Measurements from ENCODE around the gene PRSS38.
"Not testable (repeated sequence)": the region's sequence is repeated elsewhere in the genome, so short reads cannot be mapped to it uniquely, and the experiment has no call there.

The PRSS38 gene

DNA sequence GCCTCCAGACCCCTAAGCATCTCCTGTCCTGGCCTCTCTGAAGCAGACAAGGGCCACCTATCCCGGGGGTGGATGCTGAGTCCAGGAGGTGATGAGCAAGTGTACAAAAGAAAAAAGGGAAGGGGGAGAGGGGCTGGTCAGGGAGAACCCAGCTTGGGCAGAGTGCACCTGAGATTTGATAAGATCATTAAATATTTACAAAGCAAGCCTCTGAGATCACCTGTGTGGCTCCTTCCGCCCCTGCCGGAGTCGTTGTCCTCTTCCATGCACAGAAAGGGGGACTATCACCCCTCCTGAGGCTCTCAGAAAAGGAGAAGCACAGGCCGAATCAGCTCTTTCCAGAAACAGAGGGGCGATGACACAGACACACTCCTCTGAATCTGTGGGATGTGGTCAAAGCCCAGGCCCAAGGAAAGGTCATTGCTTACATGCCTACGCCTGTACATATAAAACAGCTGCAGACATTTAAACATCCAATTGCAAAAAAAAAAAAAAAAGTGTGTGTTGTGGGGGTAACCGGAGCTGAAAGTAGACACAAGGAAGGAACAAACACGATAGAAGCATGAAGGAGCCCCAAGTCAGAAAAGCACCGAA, 30.9 kb downstream of the PRSS38 start:
- no peak for DNase-seq (ENCODE audit: low read depth in 1 of 2, low spot score in 1 of 2)
- no peak overlapping the region for H3K4me3 ChIP-seq (replicated peaks; ENCODE audit: insufficient read depth, low read length)
- TF ChIP-seq, protein P1, sequence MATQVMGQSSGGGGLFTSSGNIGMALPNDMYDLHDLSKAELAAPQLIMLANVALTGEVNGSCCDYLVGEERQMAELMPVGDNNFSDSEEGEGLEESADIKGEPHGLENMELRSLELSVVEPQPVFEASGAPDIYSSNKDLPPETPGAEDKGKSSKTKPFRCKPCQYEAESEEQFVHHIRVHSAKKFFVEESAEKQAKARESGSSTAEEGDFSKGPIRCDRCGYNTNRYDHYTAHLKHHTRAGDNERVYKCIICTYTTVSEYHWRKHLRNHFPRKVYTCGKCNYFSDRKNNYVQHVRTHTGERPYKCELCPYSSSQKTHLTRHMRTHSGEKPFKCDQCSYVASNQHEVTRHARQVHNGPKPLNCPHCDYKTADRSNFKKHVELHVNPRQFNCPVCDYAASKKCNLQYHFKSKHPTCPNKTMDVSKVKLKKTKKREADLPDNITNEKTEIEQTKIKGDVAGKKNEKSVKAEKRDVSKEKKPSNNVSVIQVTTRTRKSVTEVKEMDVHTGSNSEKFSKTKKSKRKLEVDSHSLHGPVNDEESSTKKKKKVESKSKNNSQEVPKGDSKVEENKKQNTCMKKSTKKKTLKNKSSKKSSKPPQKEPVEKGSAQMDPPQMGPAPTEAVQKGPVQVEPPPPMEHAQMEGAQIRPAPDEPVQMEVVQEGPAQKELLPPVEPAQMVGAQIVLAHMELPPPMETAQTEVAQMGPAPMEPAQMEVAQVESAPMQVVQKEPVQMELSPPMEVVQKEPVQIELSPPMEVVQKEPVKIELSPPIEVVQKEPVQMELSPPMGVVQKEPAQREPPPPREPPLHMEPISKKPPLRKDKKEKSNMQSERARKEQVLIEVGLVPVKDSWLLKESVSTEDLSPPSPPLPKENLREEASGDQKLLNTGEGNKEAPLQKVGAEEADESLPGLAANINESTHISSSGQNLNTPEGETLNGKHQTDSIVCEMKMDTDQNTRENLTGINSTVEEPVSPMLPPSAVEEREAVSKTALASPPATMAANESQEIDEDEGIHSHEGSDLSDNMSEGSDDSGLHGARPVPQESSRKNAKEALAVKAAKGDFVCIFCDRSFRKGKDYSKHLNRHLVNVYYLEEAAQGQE (IDR thresholded peaks at IDR 0.05; ENCODE audit: insufficient replicate concordance, low read depth), result no peak
- no peak for TF ChIP-seq GABPA (IDR thresholded peaks at IDR 0.05; ENCODE audit: low read depth)
- TF ChIP-seq POLR2AphosphoS5 (IDR thresholded peaks at IDR 0.05; ENCODE audit: low read depth), result no peak
- TF ChIP-seq, protein P2, sequence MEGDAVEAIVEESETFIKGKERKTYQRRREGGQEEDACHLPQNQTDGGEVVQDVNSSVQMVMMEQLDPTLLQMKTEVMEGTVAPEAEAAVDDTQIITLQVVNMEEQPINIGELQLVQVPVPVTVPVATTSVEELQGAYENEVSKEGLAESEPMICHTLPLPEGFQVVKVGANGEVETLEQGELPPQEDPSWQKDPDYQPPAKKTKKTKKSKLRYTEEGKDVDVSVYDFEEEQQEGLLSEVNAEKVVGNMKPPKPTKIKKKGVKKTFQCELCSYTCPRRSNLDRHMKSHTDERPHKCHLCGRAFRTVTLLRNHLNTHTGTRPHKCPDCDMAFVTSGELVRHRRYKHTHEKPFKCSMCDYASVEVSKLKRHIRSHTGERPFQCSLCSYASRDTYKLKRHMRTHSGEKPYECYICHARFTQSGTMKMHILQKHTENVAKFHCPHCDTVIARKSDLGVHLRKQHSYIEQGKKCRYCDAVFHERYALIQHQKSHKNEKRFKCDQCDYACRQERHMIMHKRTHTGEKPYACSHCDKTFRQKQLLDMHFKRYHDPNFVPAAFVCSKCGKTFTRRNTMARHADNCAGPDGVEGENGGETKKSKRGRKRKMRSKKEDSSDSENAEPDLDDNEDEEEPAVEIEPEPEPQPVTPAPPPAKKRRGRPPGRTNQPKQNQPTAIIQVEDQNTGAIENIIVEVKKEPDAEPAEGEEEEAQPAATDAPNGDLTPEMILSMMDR (IDR thresholded peaks at IDR 0.05; ENCODE audit: insufficient read depth, low read length), result no peak
- TF ChIP-seq SPI1 (IDR thresholded peaks at IDR 0.05; ENCODE audit: borderline replicate concordance, low read depth), result no peak
- H3K27ac ChIP-seq (replicated peaks), result no peak overlapping the region
- H3K27me3 ChIP-seq (ENCODE audit: insufficient read depth, poor library complexity, severe bottlenecking), result no peaks in the 10 kb centered on the region

DNA sequence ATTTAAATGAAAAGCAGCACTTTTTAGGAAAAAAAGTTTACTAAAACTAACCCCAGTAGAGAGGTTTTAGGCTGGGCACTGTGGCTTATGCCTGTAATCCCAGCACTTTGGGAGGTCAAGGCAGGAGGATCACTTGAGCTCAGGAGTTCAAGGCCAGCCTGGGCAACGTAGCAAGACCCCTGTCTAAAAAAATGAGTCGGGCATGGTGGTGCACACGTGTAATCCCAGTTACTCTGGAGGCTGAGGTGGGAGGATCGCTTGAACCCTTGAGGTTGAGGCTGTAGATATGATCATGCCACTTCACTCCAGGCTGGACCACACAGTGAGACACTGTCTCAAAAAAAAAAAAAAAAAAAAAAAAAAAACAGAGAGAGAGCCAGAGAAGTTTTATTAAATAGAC, 31.6 kb downstream of the PRSS38 start:
- DNase-seq (ENCODE audit: low read depth in 1 of 2, low spot score in 1 of 2); H3K4me3 ChIP-seq (replicated peaks; ENCODE audit: insufficient read depth, low read length); H3K27me3 ChIP-seq (ENCODE audit: insufficient read depth, poor library complexity, severe bottlenecking); H3K27ac ChIP-seq (replicated peaks): not testable (repeated sequence)

DNA sequence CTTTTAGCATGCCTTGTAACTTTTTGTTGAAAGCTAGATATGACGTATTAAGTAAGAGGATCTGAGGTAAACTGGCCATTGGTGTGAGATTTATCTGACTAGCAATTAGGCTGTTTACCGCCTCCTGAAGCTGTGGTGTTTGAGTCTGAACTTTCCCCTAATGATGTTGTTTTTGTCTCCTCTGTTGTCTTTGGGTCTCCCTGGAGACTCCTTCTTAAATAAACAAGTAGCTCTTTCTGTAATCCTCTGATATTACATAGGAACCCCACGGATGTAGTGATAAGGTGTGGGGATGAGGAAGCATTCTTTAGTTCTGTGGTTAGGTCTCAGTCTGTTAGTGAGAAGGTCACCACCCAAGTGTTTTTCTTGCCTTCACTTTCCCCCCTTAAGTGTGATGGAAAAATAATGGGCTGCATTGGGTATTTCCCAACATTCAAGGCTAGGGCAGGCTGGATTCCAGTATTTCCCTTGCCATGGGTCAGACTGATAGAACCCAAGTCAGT, 33.0 kb downstream of the PRSS38 start:
- H3K27ac ChIP-seq (replicated peaks), result no peak overlapping the region
- no peak overlapping the region for H3K4me3 ChIP-seq (replicated peaks; ENCODE audit: insufficient read depth, low read length)
- no peaks in the 10 kb centered on the region for H3K27me3 ChIP-seq (ENCODE audit: insufficient read depth, poor library complexity, severe bottlenecking)
- DNase-seq (ENCODE audit: low read depth in 1 of 2, low spot score in 1 of 2), result no peak
- no peak for TF ChIP-seq SPI1 (IDR thresholded peaks at IDR 0.05; ENCODE audit: borderline replicate concordance, low read depth)
- TF ChIP-seq, protein P1 (IDR thresholded peaks at IDR 0.05; ENCODE audit: insufficient replicate concordance, low read depth), result no peak
- TF ChIP-seq GABPA (IDR thresholded peaks at IDR 0.05; ENCODE audit: low read depth), result no peak
- TF ChIP-seq POLR2AphosphoS5 (IDR thresholded peaks at IDR 0.05; ENCODE audit: low read depth), result no peak
- TF ChIP-seq, protein P2 (IDR thresholded peaks at IDR 0.05; ENCODE audit: insufficient read depth, low read length), result no peak

DNA sequence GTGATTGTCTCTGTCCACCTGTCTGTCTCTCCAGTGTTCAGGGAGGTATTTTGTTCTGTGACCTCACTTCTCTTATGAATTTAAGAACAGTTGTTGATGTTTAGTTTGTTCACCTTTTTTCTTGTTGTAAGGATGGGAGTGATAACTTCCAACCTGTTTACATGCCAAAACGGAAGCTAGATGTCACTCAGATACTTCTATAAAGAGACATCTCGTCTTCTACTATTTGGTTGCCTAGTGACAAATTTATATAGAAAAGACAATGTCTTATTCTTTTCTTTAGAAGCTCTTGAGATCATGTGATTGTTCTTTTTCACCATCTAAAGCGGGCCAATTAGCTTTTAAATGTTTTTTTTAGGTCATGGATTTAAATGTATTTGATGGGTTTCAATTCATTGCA, 33.8 kb downstream of the PRSS38 start:
- TF ChIP-seq GABPA (IDR thresholded peaks at IDR 0.05; ENCODE audit: low read depth) (no peak), POLR2AphosphoS5 (IDR thresholded peaks at IDR 0.05; ENCODE audit: low read depth) (no peak), SPI1 (IDR thresholded peaks at IDR 0.05; ENCODE audit: borderline replicate concordance, low read depth) (no peak)
- TF ChIP-seq, protein P1 (IDR thresholded peaks at IDR 0.05; ENCODE audit: insufficient replicate concordance, low read depth), result no peak
- TF ChIP-seq, protein P2 (IDR thresholded peaks at IDR 0.05; ENCODE audit: insufficient read depth, low read length), result no peak
- no peak overlapping the region for H3K4me3 ChIP-seq (replicated peaks; ENCODE audit: insufficient read depth, low read length)
- no peak overlapping the region for H3K27ac ChIP-seq (replicated peaks)
- no peak for DNase-seq (ENCODE audit: low read depth in 1 of 2, low spot score in 1 of 2)
- no peaks in the 10 kb centered on the region for H3K27me3 ChIP-seq (ENCODE audit: insufficient read depth, poor library complexity, severe bottlenecking)
